Keratinocyte (primary cell): ENCODE data around the gene LYPD5. TPM values are rescaled to one million over a fixed set of nuclear protein-coding genes. Genes with fewer than 3 reads are reported as not detected.

Source experiments
- DNase-seq: peaks from one replicate; pipeline ENCODE4 v3.0.0-alpha.2; 2011; ENCODE audit warnings: low read depth, missing footprints, low spot score
- FAIRE-seq: peaks from 2 replicates; lab custom pipeline; 2011; peaks lifted over from hg19 to GRCh38; lab: Jason Lieb, UNC
- H2AFZ ChIP-seq: 2 replicates; pipeline ENCODE4 v1.6.0; 2012; ENCODE audit warnings: low read length, control low read depth, inconsistent platforms; ENCODE audit not compliant: control insufficient read depth
- H3K27ac ChIP-seq: 2 replicates; pipeline ENCODE4 v1.5.1; 2011; ENCODE audit warnings: low read length; ENCODE audit not compliant: control insufficient read depth, insufficient read depth
- H3K27me3 ChIP-seq: 3 replicates; pipeline ENCODE4 v1.6.0; 2011; ENCODE audit warnings: low read length; ENCODE audit not compliant: control insufficient read depth, insufficient read depth; ENCODE audit errors: extremely low read depth
- H3K36me3 ChIP-seq, 2 experiments: 2 replicates in 1 of 2; 3 replicates in 1 of 2; pipeline ENCODE4 v1.5.1; 2011; ENCODE audit warnings: low read length in 2 of 2, mild to moderate bottlenecking in 1 of 2; ENCODE audit not compliant: control insufficient read depth in 2 of 2, insufficient read depth in 2 of 2; ENCODE audit errors: extremely low read depth in 1 of 2
- H3K4me1 ChIP-seq: 3 replicates; pipeline ENCODE4 v1.5.1; 2011; ENCODE audit warnings: low read length; ENCODE audit not compliant: control insufficient read depth, insufficient read depth; ENCODE audit errors: extremely low read depth
- H3K4me2 ChIP-seq: 3 replicates; pipeline ENCODE4 v1.6.0; 2011; ENCODE audit warnings: low read depth, low read length; ENCODE audit not compliant: control insufficient read depth, insufficient read depth; ENCODE audit errors: extremely low read depth
- H3K4me3 ChIP-seq, 3 experiments: fragments of 200-600 bp in 1 of 3; sonication (generic) in 1 of 3; 2 replicates in 2 of 3; 3 replicates in 1 of 3; pipeline ENCODE4 v1.5.1; 2011 to 2016; ENCODE audit warnings: low read length in 3 of 3, mild to moderate bottlenecking in 3 of 3, control low read depth in 2 of 3, inconsistent platforms in 1 of 3, low read depth in 1 of 3, mixed read lengths in 1 of 3, mixed run types in 1 of 3, moderate library complexity in 1 of 3; ENCODE audit not compliant: control insufficient read depth in 2 of 3, insufficient read depth in 2 of 3; ENCODE audit errors: extremely low read depth in 1 of 3
- H3K79me2 ChIP-seq: 2 replicates; pipeline ENCODE4 v1.6.0; 2012; ENCODE audit warnings: low read length; ENCODE audit not compliant: control insufficient read depth, insufficient read depth
- H3K9ac ChIP-seq: 3 replicates; pipeline ENCODE4 v1.6.0; 2011; ENCODE audit warnings: low read length; ENCODE audit not compliant: control insufficient read depth, insufficient read depth; ENCODE audit errors: extremely low read depth
- H3K9me1 ChIP-seq: 3 replicates; pipeline ENCODE4 v1.6.0; 2011; ENCODE audit warnings: low read length; ENCODE audit not compliant: control insufficient read depth, insufficient read depth; ENCODE audit errors: extremely low read depth
- H3K9me3 ChIP-seq: 2 replicates; pipeline ENCODE4 v1.5.1; 2012; ENCODE audit warnings: low read depth, low read length; ENCODE audit not compliant: control insufficient read depth
- H4K20me1 ChIP-seq: 3 replicates; pipeline ENCODE4 v1.6.0; 2011; ENCODE audit warnings: low read length; ENCODE audit not compliant: control insufficient read depth, insufficient read depth; ENCODE audit errors: extremely low read depth
- CTCF ChIP-seq, 3 experiments: IDR thresholded peaks in 1 of 3; conservative IDR thresholded peaks in 1 of 3; optimal IDR thresholded peaks in 1 of 3; 2 replicates in 2 of 3; 3 replicates in 1 of 3; pipeline versions ENCODE3 to v1.5.1; 2011; ENCODE audit warnings: low read length in 3 of 3, mild to moderate bottlenecking in 3 of 3, moderate library complexity in 2 of 3, control low read depth in 1 of 3, inconsistent platforms in 1 of 3; ENCODE audit not compliant: insufficient read depth in 2 of 3; ENCODE audit errors: extremely low read depth in 1 of 3
- EZH2 ChIP-seq: IDR thresholded peaks from one replicate; pipeline ENCODE4 v1.6.1; 2012; ENCODE audit warnings: inconsistent platforms, mild to moderate bottlenecking, low read length, moderate library complexity
- dilution Hi-C: fragments of 300-500 bp; cut with MboI; formaldehyde crosslinking; loops from one replicate; pipeline ENCODE4 v1.7.0; 2020; ENCODE audit warnings: low sequenced_read_pairs; ENCODE audit not compliant: extremely low pct_ligation_motif_present
- polyA plus RNA-seq, 5 experiments: library from polyadenylated mRNA; depleted of rRNA in 3 of 5; stranded (reverse) in 3 of 5; stranded (forward) in 1 of 5; unstranded in 1 of 5; fragments of >200 nt; gene quantifications; 1 replicate in 1 of 5; 2 replicates in 3 of 5; 3 replicates in 1 of 5; pipeline versions ENCODE4 v1.2.1 to v1.2.3, GENCODE V29; 2011 to 2012; ENCODE audit warnings: missing spikeins in 2 of 5, low read depth in 1 of 5, low replicate concordance in 1 of 5

The LYPD5 gene
- polyA plus RNA-seq, 1 donor (not counting 4 experiments of a cell fraction or from before 2014, with no cell fraction given), result 4.2 TPM

GRCh38 chr19:43798026-43798545, 4.2 kb downstream of the LYPD5 start:
- dilution Hi-C loops, result no loop called here
- Histone ChIP-seq H3K4me3 (peak overlapping the region; percentile 44 to 82 (median 47)), H3K4me2 (peak overlapping the region; percentile 76), H3K79me2 (no peaks in the 10 kb centered on the region), H2AFZ (peak overlapping the region; percentile 87), H3K4me1 (peaks cover 13% of the 10 kb centered on the region), H3K27me3 (no peaks in the 10 kb centered on the region), H3K9me1 (no peaks in the 10 kb centered on the region), H3K27ac (no peak overlapping the region), H3K9me3 (no peaks in the 10 kb centered on the region), H4K20me1 (no peaks in the 10 kb centered on the region), H3K9ac (peak overlapping the region; percentile 67), H3K36me3 (no peaks in the 10 kb centered on the region)
- TF ChIP-seq CTCF (optimal IDR thresholded peaks at IDR 0.05 in 1 of 3, IDR thresholded peaks at IDR 0.05 in 1 of 3, conservative IDR thresholded peaks at IDR 0.05 in 1 of 3; ENCODE audit: extremely low read depth in 1 of 3, insufficient read depth in 2 of 3, low read length in 3 of 3) (no peak), EZH2 (no peak)
- DNase-seq (no peak), FAIRE-seq (no peak)

GRCh38 chr19:43797556-43797955, 4.7 kb downstream of the LYPD5 start:
- FAIRE-seq, result no peak
- Histone ChIP-seq H4K20me1 (no peaks in the 10 kb centered on the region), H3K4me2 (no peak overlapping the region), H3K9me1 (no peaks in the 10 kb centered on the region), H3K9ac (no peak overlapping the region), H3K4me1 (peaks cover 13% of the 10 kb centered on the region), H3K4me3 (no peak overlapping the region), H3K27ac (no peak overlapping the region), H3K27me3 (no peaks in the 10 kb centered on the region), H3K36me3 (no peaks in the 10 kb centered on the region), H3K9me3 (no peaks in the 10 kb centered on the region), H3K79me2 (no peaks in the 10 kb centered on the region), H2AFZ (no peak overlapping the region)
- no peak for DNase-seq
- no peak for TF ChIP-seq EZH2
- TF ChIP-seq CTCF (optimal IDR thresholded peaks at IDR 0.05 in 1 of 3, IDR thresholded peaks at IDR 0.05 in 1 of 3, conservative IDR thresholded peaks at IDR 0.05 in 1 of 3; ENCODE audit: extremely low read depth in 1 of 3, insufficient read depth in 2 of 3, low read length in 3 of 3), result no peak
- dilution Hi-C loops, result no loop called here
